ENCODE results near the gene ELMO1.

GRCh38 chr7:37015353-37016034 lies 433.2 kb downstream of the ELMO1 start:
- TF ChIP-seq, protein P1, sequence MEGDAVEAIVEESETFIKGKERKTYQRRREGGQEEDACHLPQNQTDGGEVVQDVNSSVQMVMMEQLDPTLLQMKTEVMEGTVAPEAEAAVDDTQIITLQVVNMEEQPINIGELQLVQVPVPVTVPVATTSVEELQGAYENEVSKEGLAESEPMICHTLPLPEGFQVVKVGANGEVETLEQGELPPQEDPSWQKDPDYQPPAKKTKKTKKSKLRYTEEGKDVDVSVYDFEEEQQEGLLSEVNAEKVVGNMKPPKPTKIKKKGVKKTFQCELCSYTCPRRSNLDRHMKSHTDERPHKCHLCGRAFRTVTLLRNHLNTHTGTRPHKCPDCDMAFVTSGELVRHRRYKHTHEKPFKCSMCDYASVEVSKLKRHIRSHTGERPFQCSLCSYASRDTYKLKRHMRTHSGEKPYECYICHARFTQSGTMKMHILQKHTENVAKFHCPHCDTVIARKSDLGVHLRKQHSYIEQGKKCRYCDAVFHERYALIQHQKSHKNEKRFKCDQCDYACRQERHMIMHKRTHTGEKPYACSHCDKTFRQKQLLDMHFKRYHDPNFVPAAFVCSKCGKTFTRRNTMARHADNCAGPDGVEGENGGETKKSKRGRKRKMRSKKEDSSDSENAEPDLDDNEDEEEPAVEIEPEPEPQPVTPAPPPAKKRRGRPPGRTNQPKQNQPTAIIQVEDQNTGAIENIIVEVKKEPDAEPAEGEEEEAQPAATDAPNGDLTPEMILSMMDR (IDR thresholded peaks at IDR 0.05), result no peak
- no peak for TF ChIP-seq POLR2A (IDR thresholded peaks at IDR 0.05)

All from body of pancreas (tissue), 4 donors.